K562 (cell line): ENCODE results near the gene ATP6V1F.

Source experiments
- CHCHD3 ChIP-seq: fragments of 250-450 bp; sonication (Bioruptor Pico); IDR thresholded peaks from 2 replicates; pipeline ENCODE4 v2.1.2; 2022; ENCODE audit warnings: mild to moderate bottlenecking
- CTCF ChIP-seq, 3 experiments: IDR thresholded peaks in 2 of 3; conservative IDR thresholded peaks in 1 of 3; 2 replicates each; pipeline ENCODE4 v1.5.1; 2011 to 2012; ENCODE audit warnings: low read length in 3 of 3, mild to moderate bottlenecking in 3 of 3, control low read depth in 2 of 3, improper control_type of control experiment in 1 of 3, inconsistent platforms in 1 of 3, low read depth in 1 of 3, mixed read lengths in 1 of 3, moderate library complexity in 1 of 3; ENCODE audit not compliant: insufficient read depth in 2 of 3
- EHMT2 ChIP-seq: fragments of 450-650 bp; IDR thresholded peaks from 2 replicates; pipeline ENCODE4 v1.6.1; 2018; ENCODE audit warnings: antibody characterized with exemption
- ESRRA ChIP-seq: fragments of 450-650 bp; IDR thresholded peaks from 2 replicates; pipeline ENCODE4 v1.6.1; 2014; ENCODE audit warnings: low read depth, mild to moderate bottlenecking, moderate library complexity, borderline replicate concordance
- JUN ChIP-seq, 2 experiments: sonication (generic) in 1 of 2; formaldehyde crosslinking in 1 of 2; IDR thresholded peaks; 2 replicates each; pipeline versions ENCODE4 v1.6.1 to v1.8.0; 2012 to 2022; ENCODE audit warnings: borderline replicate concordance in 2 of 2, mild to moderate bottlenecking in 2 of 2, improper control_type of control experiment in 1 of 2, low read depth in 1 of 2, low read length in 1 of 2, missing genetic modification reagents in 1 of 2
- NR2C2 ChIP-seq, 2 experiments: fragments of 200-800 bp in 1 of 2; sonication (Bioruptor generic) in 1 of 2; sonication (generic) in 1 of 2; formaldehyde crosslinking in 1 of 2; IDR thresholded peaks; 2 replicates each; pipeline versions ENCODE4 v1.6.1 to v1.8.0; 2016 to 2022; ENCODE audit warnings: mild to moderate bottlenecking in 1 of 2, missing compliant biosample characterization in 1 of 2, missing genetic modification characterization in 1 of 2, missing genetic modification reagents in 1 of 2
- PCBP2 ChIP-seq: fragments of 200-400 bp; formaldehyde crosslinking; IDR thresholded peaks from 2 replicates; pipeline ENCODE4 v1.6.1; 2018; ENCODE audit warnings: low read length, low read depth, mild to moderate bottlenecking, moderate library complexity; ENCODE audit not compliant: poor library complexity, severe bottlenecking
- POLR2A ChIP-seq: fragments of 450-650 bp; conservative IDR thresholded peaks from 2 replicates; pipeline ENCODE4 v1.6.1; 2016
- TARDBP ChIP-seq: fragments of 450-650 bp; IDR thresholded peaks from 2 replicates; pipeline ENCODE4 v1.6.1; 2016
- TCF7L2 ChIP-seq: fragments of 150-350 bp; IDR thresholded peaks from 2 replicates; pipeline ENCODE4 v1.6.1; 2016; ENCODE audit warnings: low read depth, mild to moderate bottlenecking, low read length, moderate library complexity
- ZC3H11A ChIP-seq: IDR thresholded peaks from 2 replicates; pipeline ENCODE4 v1.6.1; 2012; ENCODE audit warnings: low read depth, low read length, improper control_type of control experiment
- ZNF217 ChIP-seq: sonication (generic); formaldehyde crosslinking; IDR thresholded peaks from 2 replicates; pipeline ENCODE4 v1.8.0; 2022; ENCODE audit warnings: mild to moderate bottlenecking, missing genetic modification reagents

DNA sequence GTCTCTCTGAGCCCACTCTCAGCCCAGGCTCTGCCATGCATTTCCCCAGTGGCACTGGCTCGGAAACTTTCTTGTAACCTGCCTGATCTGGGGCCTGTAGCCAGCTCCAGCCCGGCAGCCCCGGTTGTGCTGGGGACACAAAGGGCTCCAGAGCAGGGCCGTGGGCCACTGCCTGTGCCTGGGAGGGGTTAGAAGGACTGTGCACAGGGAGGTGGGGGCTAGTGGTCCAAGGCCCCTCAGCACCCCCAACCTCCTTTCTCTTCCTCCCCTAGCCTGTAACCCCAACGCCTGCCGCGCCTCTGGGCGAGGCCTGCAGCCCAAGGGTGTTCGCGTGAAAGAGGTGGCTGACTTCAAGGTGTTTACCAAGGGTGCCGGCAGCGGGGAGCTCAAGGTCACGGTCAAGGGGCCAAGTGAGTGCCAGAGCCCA lies 22.9 kb upstream of the ATP6V1F start:
- no peak for TF ChIP-seq CTCF (IDR thresholded peaks at IDR 0.05 in 2 of 3, conservative IDR thresholded peaks at IDR 0.05 in 1 of 3; ENCODE audit: insufficient read depth in 2 of 3, low read depth in 1 of 3, low read length in 3 of 3)
- TF ChIP-seq TCF7L2, result no peak
- no peak for TF ChIP-seq JUN (IDR thresholded peaks at IDR 0.05; ENCODE audit: borderline replicate concordance, low read depth, low read length)
- no peak for TF ChIP-seq JUN (CRISPR knock-in tag; IDR thresholded peaks at IDR 0.05; ENCODE audit: borderline replicate concordance)
- TF ChIP-seq ESRRA, result no peak
- TF ChIP-seq POLR2A, result no peak
- TF ChIP-seq PCBP2, result no peak
- TF ChIP-seq ZNF217 (CRISPR knock-in tag), result no peak
- TF ChIP-seq NR2C2 (CRISPR knock-in tag; IDR thresholded peaks at IDR 0.05), result no peak
- no peak for TF ChIP-seq NR2C2 (tag; IDR thresholded peaks at IDR 0.05)
- no peak for TF ChIP-seq EHMT2
- TF ChIP-seq ZC3H11A, result no peak
- TF ChIP-seq CHCHD3 (CRISPR knock-in tag), result no peak
- TF ChIP-seq TARDBP, result no peak
